T-cell (primary cell): ENCODE data around the gene ENG. TPM values are rescaled to one million over a fixed set of nuclear protein-coding genes. Genes with fewer than 3 reads are reported as not detected.

Experiments used
- ATAC-seq, 4 experiments: fragments of 200-7000 bp in 3 of 4; fragments of 150-1000 bp in 1 of 4; cut with Tn5 transposase; replicated peaks in 1 of 4; 1 replicate in 3 of 4; 2 replicates in 1 of 4; pipeline ENCODE4 v1.10.0; 2021; ENCODE audit warnings: moderate library complexity in 3 of 4, mild to moderate bottlenecking in 2 of 4, moderate number of reproducible peaks in 1 of 4
- CTCF ChIA-PET, 2 donors: fragments of 300-600 bp; sonication (Branson Sonifier 250); formaldehyde crosslinking; loops; one replicate each; lab custom pipeline; 2022; ENCODE audit warnings: antibody characterized with exemption in 2 of 2; lab: Charles Lee
- POLR2A ChIA-PET, 2 donors: fragments of 300-600 bp; sonication (Branson Sonifier 250); formaldehyde crosslinking; loops; one replicate each; lab custom pipeline; 2022; ENCODE audit warnings: antibody characterized with exemption in 2 of 2; lab: Charles Lee
- DNase-seq, 35 experiments: peaks; one replicate each; pipeline versions ENCODE4 v3.0.0 to v3.0.0-alpha.2; 2013 to 2023
- H3K27ac ChIP-seq: one replicate; pipeline ENCODE4 v1.5.1; 2013; ENCODE audit warnings: low read length
- H3K27me3 ChIP-seq, 2 experiments: replicated peaks in 1 of 2; 1 replicate in 1 of 2; 2 replicates in 1 of 2; pipeline versions ENCODE4 v1.6.1 to v1.7.0; 2013; ENCODE audit warnings: low read length in 1 of 2, mixed read lengths in 1 of 2; ENCODE audit not compliant: control insufficient read depth in 2 of 2, insufficient read depth in 2 of 2; ENCODE audit errors: extremely low read depth in 1 of 2
- H3K36me3 ChIP-seq, 2 donors: 1 replicate in 1 of 2; 2 replicates in 1 of 2; pipeline versions ENCODE4 v1.6.1 to v1.7.0; 2013; ENCODE audit warnings: low read length in 1 of 2; ENCODE audit not compliant: control insufficient read depth in 2 of 2, insufficient read depth in 1 of 2; ENCODE audit errors: extremely low read depth in 1 of 2
- H3K4me1 ChIP-seq, 2 experiments: 1 replicate in 1 of 2; 2 replicates in 1 of 2; pipeline versions ENCODE4 v1.6.1 to v1.7.0; 2013; ENCODE audit warnings: low read length in 2 of 2, mixed read lengths in 1 of 2; ENCODE audit not compliant: insufficient read depth in 2 of 2, control insufficient read depth in 1 of 2; ENCODE audit errors: extremely low read depth in 1 of 2
- H3K4me3 ChIP-seq, 2 donors: 1 replicate in 1 of 2; 2 replicates in 1 of 2; pipeline versions ENCODE4 v1.5.1 to v1.7.0; 2013; ENCODE audit warnings: mild to moderate bottlenecking in 2 of 2, low read length in 1 of 2, moderate library complexity in 1 of 2; ENCODE audit not compliant: control insufficient read depth in 1 of 2; ENCODE audit errors: extremely low read depth in 1 of 2
- H3K9me3 ChIP-seq: 2 replicates; pipeline ENCODE4 v1.7.0; 2013
- H3K27ac Mint-ChIP-seq, 2 donors: one replicate each; pipeline ENCODE4 v1.8.0; 2020 to 2021; ENCODE audit warnings: mild to moderate bottlenecking in 2 of 2, mixed read lengths in 2 of 2
- H3K27me3 Mint-ChIP-seq, 2 donors: one replicate each; pipeline ENCODE4 v1.8.0; 2021 to 2022; ENCODE audit warnings: mixed read lengths in 2 of 2
- H3K36me3 Mint-ChIP-seq: one replicate; pipeline ENCODE4 v1.8.0; 2021; ENCODE audit warnings: mixed read lengths
- H3K4me1 Mint-ChIP-seq, 3 donors: one replicate each; pipeline ENCODE4 v1.8.0; 2020 to 2022; ENCODE audit warnings: mixed read lengths in 3 of 3, mild to moderate bottlenecking in 1 of 3
- H3K4me3 Mint-ChIP-seq, 3 donors: one replicate each; pipeline ENCODE4 v1.8.0; 2020 to 2022; ENCODE audit warnings: mild to moderate bottlenecking in 3 of 3, mixed read lengths in 3 of 3, moderate library complexity in 3 of 3
- H3K9me3 Mint-ChIP-seq, 3 donors: one replicate each; pipeline ENCODE4 v1.8.0; 2020 to 2022; ENCODE audit warnings: mixed read lengths in 3 of 3
- WGBS: methylation state at CpG from one replicate; pipeline ENCODE4 v1.1.5; 2013; ENCODE audit warnings: missing lambda C conversion rate; ENCODE audit not compliant: insufficient coverage; 5-methylcytosine and 5-hydroxymethylcytosine counted together
- total RNA-seq, 35 experiments: library from RNA in 6 of 35; stranded (reverse) in 6 of 35; fragments of 120-200 nt in 1 of 35; gene quantifications; one replicate each; pipeline versions ENCODE4 v1.2.1 to v1.2.4 and lab custom pipeline; 2013 to 2026

ENG gene
- total RNA-seq, 5 donors from 2014 or later (not counting 1 experiment from before 2014, with no cell fraction given), result 6.8 to 16.7 (median 8.8) TPM

- POLR2A ChIA-PET, result interaction anchor here in 1 of 2 donors (0.7 kb wide), 1 partner anchor 151 kb away, joined by 5 read pairs; no protein-coding TSS in a partner anchor
- Histone ChIP-seq H3K4me1 (peaks cover 0 to 11% of the 10 kb centered on the region in 2 experiments), H3K27ac (no peak overlapping the region), H3K36me3 (peaks cover 0 to 3% of the 10 kb centered on the region in 2 donors), H3K9me3 (no peaks in the 10 kb centered on the region), H3K4me3 (no peak overlapping the region), H3K27me3 (peaks cover 0 to 22% of the 10 kb centered on the region in 2 experiments)
- Mint-ChIP-seq H3K27me3 (peaks cover 0 to 4% of the 10 kb centered on the region in 2 donors), H3K4me3 (no peak overlapping the region), H3K9me3 (no peaks in the 10 kb centered on the region), H3K36me3 (peaks cover 7% of the 10 kb centered on the region), H3K4me1 (peaks cover 19 to 27% (median 25%) of the 10 kb centered on the region in 3 donors), H3K27ac (no peak overlapping the region)
- ATAC-seq (no peak), DNase-seq (no peak)
- no CpG with 5 or more reads among the region's 8 CpGs for WGBS
- CTCF ChIA-PET, result no interaction called here
Measured at GRCh38 chr9:127880143-127880542, 25.7 kb upstream of the ENG start.

- Mint-ChIP-seq H3K36me3 (no peaks in the 10 kb centered on the region), H3K27ac (no peak overlapping the region), H3K9me3 (no peaks in the 10 kb centered on the region), H3K4me1 (peaks cover 10 to 16% (median 16%) of the 10 kb centered on the region in 3 donors), H3K27me3 (peaks cover 0 to 4% of the 10 kb centered on the region in 2 donors), H3K4me3 (no peak overlapping the region)
- ATAC-seq, result no peak
- DNase-seq, result no peak
- H3K27ac ChIP-seq, result no peak overlapping the region
- CTCF ChIA-PET, result interaction anchor here (0.5 to 0.6 kb wide), 2 partner anchors 9 to 204 kb away, joined by 3 to 5 read pairs; no protein-coding TSS in a partner anchor
- H3K4me1 ChIP-seq, result peaks cover 0 to 11% of the 10 kb centered on the region in 2 experiments
- H3K27me3 ChIP-seq, result peaks cover 0 to 25% of the 10 kb centered on the region in 2 experiments
- POLR2A ChIA-PET, result no interaction called here
- H3K36me3 ChIP-seq, result no peaks in the 10 kb centered on the region
- H3K9me3 ChIP-seq, result no peaks in the 10 kb centered on the region
- H3K4me3 ChIP-seq, result no peak overlapping the region
- WGBS, result 78% methylated on average over 4 of the region's 8 CpGs
Measured at GRCh38 chr9:127878652-127879390, 24.4 kb upstream of the ENG start.

GRCh38 chr9:127878001-127878651 lies 23.7 kb upstream of the ENG start:
- Histone ChIP-seq H3K9me3 (no peaks in the 10 kb centered on the region), H3K4me3 (no peak overlapping the region), H3K4me1 (peaks cover 0 to 11% of the 10 kb centered on the region in 2 experiments), H3K27ac (no peak overlapping the region), H3K36me3 (no peaks in the 10 kb centered on the region), H3K27me3 (peaks cover 0 to 25% of the 10 kb centered on the region in 2 experiments)
- ChIA-PET CTCF (interaction anchor here in 1 of 2 donors (0.5 to 0.7 kb wide), 2 partner anchors 54 to 205 kb away, joined by 3 read pairs; no protein-coding TSS in a partner anchor), POLR2A (no interaction called here)
- peaks cover 10 to 16% (median 16%) of the 10 kb centered on the region in 3 donors for H3K4me1 Mint-ChIP-seq
- peak overlapping the region in 1 of 3 donors; percentile 43 for H3K4me3 Mint-ChIP-seq
- no peaks in the 10 kb centered on the region for H3K9me3 Mint-ChIP-seq
- no peaks in the 10 kb centered on the region for H3K36me3 Mint-ChIP-seq
- DNase-seq (no peak), ATAC-seq (peak in 1 of 4 experiments; percentile 14)
- no peak overlapping the region for H3K27ac Mint-ChIP-seq
- H3K27me3 Mint-ChIP-seq, result peaks cover 0 to 4% of the 10 kb centered on the region in 2 donors
- WGBS, result 91% methylated on average over 15 of the region's 18 CpGs

- POLR2A ChIA-PET, result no interaction called here
- H3K27me3 Mint-ChIP-seq, result peaks cover 0 to 4% of the 10 kb centered on the region in 2 donors
- H3K9me3 Mint-ChIP-seq, result no peaks in the 10 kb centered on the region
- Histone ChIP-seq H3K27ac (no peak within 1 kb of the TSS), H3K4me1 (peaks cover 0 to 11% of the 10 kb centered on the region in 2 experiments), H3K36me3 (no peaks in the 10 kb centered on the region), H3K27me3 (peaks cover 0 to 25% of the 10 kb centered on the region in 2 experiments), H3K4me3 (no peak within 1 kb of the TSS), H3K9me3 (no peaks in the 10 kb centered on the region)
- no peak within 1 kb of the TSS for H3K27ac Mint-ChIP-seq
- H3K4me1 Mint-ChIP-seq, result peaks cover 10 to 16% (median 15%) of the 10 kb centered on the region in 3 donors
- WGBS, result 9% methylated on average over 37 of the region's 44 CpGs
- CTCF ChIA-PET, result interaction anchor here in 1 of 2 donors (0.7 kb wide), 1 partner anchor 53 kb away, joined by 3 read pairs; no protein-coding TSS in a partner anchor
- DNase-seq (no peak), ATAC-seq (peak in 1 of 4 experiments; percentile 24)
- H3K4me3 Mint-ChIP-seq, result peak within 1 kb of the TSS in 2 of 3 donors; percentile 6 to 43
- no peaks in the 10 kb centered on the region for H3K36me3 Mint-ChIP-seq
Measured at GRCh38 chr9:127877566-127877998, 23.1 kb upstream of the ENG start, which contains the start of gene AK1. Gene AK1 (minus strand): TSS chr9:127877675. CDS start chr9:127874617, 3,058 bp downstream.

GRCh38 chr9:127876764-127877562 lies 22.5 kb upstream of the ENG start:
- ATAC-seq (peak in 1 of 4 experiments; percentile 11), DNase-seq (no peak)
- POLR2A ChIA-PET, result no interaction called here
- Histone ChIP-seq H3K4me1 (peaks cover 0 to 11% of the 10 kb centered on the region in 2 experiments), H3K27me3 (peaks cover 0 to 25% of the 10 kb centered on the region in 2 experiments), H3K27ac (no peak overlapping the region), H3K9me3 (no peaks in the 10 kb centered on the region), H3K4me3 (no peak overlapping the region), H3K36me3 (no peaks in the 10 kb centered on the region)
- H3K36me3 Mint-ChIP-seq, result no peaks in the 10 kb centered on the region
- CTCF ChIA-PET, result interaction anchor here in 1 of 2 donors (0.7 kb wide), 1 partner anchor 53 kb away, joined by 3 read pairs; no protein-coding TSS in a partner anchor
- H3K27ac Mint-ChIP-seq, result no peak overlapping the region
- H3K4me1 Mint-ChIP-seq, result peaks cover 9 to 13% (median 10%) of the 10 kb centered on the region in 3 donors
- WGBS, result 60% methylated on average over 23 of the region's 26 CpGs
- H3K4me3 Mint-ChIP-seq, result peak overlapping the region in 2 of 3 donors; percentile 6 to 17
- no peaks in the 10 kb centered on the region for H3K9me3 Mint-ChIP-seq
- H3K27me3 Mint-ChIP-seq, result peaks cover 0 to 4% of the 10 kb centered on the region in 2 donors
